C4-2B (cell line): Measurements from ENCODE around the gene TASOR2.
A peak's percentile ranks its signal among the peaks of the same experiment; 100 is the strongest.

Experiments used
- H3K27ac ChIP-seq: fragments of 450-650 bp; 2 replicates; pipeline ENCODE4 v1.5.1; 2017
- ZFX ChIP-seq: fragments of 450-650 bp; IDR thresholded peaks from 2 replicates; pipeline ENCODE4 v1.6.1; 2017
- TF ChIP-seq, protein P1 (sequence below): fragments of 450-650 bp; conservative IDR thresholded peaks from 2 replicates; pipeline ENCODE4 v1.5.1; 2017; ENCODE audit warnings: mild to moderate bottlenecking

Gene TASOR2, protein sequence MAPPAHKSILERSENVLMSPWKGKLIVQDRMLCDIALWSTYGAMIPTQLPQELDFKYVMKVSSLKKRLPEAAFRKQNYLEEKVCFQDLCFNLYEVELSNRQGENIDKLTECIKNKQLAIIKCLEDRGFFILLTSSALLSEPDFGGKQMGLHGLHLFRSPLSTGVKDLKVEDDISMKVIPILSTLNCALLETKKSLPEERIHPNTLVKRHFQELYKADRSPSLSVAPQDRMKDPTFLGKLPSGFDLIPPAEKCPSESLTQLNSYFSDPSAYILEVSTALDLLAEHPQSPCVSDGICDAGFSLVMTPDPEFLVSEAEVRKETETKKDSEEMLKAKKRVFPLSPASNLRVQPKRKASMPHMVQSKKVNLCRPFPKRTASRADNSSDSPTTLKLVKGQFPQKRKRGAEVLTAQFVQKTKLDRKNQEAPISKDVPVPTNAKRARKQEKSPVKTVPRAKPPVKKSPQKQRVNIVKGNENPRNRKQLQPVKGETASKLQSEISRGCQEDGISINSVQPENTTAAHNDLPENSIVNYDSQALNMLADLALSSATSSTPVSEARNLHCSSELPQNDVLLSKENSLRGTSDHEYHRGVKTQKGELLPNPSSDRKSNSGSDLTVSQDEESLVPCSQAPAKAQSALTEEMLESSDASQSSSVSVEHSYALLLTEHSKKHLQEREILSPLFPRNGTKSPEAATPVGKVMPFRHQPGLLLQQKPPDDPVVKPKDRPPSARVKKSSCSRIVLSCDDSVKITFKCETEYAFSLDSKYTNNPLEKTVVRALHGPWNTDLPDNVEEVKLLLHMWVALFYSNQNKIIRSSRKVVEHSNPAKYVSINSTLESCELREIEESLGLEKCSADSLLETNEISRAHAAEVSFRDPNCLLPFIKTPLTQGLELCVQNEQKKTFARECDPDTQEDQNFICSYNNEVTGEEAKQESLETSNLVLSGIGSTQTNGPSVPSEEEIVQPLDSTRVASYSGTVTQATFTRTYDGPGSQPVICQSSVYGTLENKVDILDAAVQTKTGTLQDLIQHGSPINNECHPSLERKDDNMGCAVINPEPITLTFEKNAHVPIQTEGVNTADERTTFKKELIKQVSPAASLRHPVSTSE (N-terminal part only)

DNA sequence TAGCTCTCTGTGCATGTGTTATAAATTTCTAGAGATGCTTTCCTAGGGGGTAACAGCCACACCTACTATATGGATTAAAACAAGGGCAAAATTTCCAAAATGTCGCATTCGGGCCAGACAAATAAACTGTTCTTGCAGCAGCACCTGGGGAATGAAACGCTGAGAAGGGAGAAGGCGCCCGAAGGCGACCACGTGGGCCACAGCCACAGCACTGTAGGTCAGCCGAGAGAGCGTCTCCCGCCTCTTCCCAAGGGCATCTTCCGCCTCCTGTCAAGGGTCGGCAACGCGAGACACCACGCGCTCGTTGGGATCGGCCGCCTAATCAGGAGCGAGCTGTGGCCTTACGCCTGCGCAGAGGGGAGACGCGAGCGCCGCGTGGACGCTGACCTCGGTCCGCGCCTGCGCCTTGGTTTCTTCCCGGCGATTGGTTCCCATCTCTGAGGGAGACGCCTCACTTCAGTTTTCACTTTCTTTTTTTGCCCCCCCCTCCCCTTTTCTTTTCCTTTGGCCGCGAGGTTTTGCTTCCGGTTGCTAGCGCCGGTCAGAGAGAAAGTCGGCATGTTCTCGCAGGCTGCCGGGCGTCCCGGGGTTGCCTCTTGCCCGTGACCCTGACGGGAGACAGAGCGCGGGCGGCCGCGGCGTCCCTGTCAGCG, at the start of gene TASOR2:
Gene TASOR2, plus strand, starts transcription at position 521 of the 653 bp plus-strand sequence. CDS start 35,805 bp downstream, outside the sequence.
- TF ChIP-seq, protein P1, sequence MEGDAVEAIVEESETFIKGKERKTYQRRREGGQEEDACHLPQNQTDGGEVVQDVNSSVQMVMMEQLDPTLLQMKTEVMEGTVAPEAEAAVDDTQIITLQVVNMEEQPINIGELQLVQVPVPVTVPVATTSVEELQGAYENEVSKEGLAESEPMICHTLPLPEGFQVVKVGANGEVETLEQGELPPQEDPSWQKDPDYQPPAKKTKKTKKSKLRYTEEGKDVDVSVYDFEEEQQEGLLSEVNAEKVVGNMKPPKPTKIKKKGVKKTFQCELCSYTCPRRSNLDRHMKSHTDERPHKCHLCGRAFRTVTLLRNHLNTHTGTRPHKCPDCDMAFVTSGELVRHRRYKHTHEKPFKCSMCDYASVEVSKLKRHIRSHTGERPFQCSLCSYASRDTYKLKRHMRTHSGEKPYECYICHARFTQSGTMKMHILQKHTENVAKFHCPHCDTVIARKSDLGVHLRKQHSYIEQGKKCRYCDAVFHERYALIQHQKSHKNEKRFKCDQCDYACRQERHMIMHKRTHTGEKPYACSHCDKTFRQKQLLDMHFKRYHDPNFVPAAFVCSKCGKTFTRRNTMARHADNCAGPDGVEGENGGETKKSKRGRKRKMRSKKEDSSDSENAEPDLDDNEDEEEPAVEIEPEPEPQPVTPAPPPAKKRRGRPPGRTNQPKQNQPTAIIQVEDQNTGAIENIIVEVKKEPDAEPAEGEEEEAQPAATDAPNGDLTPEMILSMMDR = no peak

DNA sequence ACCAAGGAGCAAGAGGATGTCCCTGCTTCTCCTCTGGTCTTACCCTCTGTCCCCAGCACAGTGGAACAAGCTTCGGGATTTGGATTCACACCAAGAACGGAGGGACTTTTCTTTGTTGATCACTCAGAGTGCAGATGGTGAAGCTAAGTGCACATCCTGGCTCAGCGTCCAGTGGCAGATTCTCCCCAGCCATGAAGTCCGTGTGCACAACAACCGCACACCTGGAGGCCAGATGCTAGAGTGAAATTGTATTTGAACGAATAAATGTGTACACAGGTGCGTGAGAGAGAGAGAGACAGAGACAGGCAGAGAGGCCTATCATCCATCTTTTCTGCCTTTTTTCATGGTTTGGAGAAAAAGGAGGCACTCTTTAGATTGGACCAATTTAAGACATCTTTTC, 49.7 kb upstream of the TASOR2 start:
- H3K27ac ChIP-seq = no peak overlapping the region
- TF ChIP-seq, protein P1 = no peak
- TF ChIP-seq ZFX = no peak

More for the DNA sequence above, at the start of gene TASOR2:
- H3K27ac ChIP-seq = peak within 1 kb of the TSS; percentile 96

DNA sequence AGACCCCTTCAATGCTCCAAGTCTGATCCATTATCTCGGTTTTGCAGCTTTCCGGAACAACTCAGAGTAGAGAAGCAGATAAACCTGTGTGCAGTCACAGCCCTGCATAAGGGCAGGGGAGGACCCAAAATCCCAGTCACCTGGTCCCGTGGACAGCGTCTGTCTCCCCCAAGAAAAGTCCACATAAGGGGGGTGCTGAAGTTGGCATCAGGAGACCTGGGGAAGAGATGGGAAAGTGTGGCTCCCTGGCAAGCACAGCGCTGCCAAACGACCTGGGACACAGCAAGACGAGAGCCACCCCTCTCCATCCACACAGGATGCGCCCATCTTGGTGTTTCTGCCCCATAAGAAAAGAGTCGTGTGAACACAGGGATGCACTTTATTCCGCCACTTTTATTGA, 46.1 kb upstream of the TASOR2 start:
- no peak overlapping the region for H3K27ac ChIP-seq

DNA sequence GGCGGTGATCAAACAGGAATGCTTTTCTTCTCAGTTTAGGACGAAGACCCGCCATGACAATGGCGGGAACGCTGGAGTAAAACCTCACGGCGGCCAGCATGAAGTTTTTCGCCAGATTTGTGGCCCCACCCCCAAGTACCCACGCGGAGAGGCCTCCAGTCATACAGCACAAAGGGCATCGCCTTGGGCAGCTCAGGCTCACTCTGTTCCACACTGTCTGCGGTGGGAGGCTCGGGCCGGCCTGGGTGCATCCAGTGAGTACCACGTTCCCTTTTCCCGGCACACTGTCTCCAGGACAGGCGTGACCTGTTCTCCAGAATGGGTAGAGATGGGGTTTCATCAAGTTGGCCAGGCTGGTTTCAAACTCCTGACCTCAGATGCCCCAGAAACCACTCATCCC, 45.6 kb upstream of the TASOR2 start:
- no peak for TF ChIP-seq ZFX
- TF ChIP-seq, protein P1 = no peak
- H3K27ac ChIP-seq = no peak overlapping the region

More for the DNA sequence above, 46.1 kb upstream of the TASOR2 start:
- TF ChIP-seq, protein P1 = no peak
- TF ChIP-seq ZFX = no peak

DNA sequence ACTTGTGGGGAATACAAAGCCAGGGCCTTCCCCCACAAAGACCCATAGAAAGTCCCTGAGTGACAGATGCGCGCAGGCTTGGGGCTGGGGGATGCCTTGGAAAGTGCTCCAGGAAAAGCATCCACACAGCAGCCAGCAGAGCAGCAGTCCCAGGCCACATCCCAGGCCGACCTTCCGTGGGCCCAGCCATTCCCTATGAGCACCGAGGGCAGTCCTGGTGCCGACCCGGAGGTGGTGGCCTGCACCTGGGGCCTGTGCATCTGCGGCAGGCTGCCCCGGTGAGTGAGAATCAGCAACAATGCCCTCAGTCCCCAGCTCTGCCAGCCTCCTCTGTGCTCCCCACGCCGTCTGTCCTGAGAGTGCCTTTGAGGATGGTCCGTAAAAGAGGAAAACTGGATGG, 44.6 kb upstream of the TASOR2 start:
- H3K27ac ChIP-seq = no peak overlapping the region
- TF ChIP-seq, protein P1 = no peak
- no peak for TF ChIP-seq ZFX

DNA sequence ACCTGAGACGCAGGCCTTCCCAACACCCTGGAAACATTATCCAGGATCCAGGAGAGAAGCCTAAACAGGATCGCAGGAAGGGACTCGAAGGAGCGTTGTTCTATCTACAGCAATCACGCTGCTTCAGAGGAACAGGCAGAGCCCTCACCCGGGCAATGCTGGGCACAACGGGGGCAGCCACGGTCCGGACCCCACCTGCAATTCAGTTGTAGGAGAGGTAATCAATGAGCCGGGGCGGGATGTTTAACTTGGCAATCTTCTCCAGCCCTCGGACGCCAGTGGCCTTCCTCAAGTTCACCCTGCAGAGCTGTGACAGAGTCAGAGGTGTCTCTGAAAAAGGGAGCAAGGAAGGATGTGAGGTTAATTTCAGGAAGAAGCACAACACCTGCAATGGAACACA, 44.1 kb upstream of the TASOR2 start:
- no peak for TF ChIP-seq ZFX
- TF ChIP-seq, protein P1 = no peak
- no peak overlapping the region for H3K27ac ChIP-seq
